Measurements from ENCODE around the gene EXOC3L4.

DNA sequence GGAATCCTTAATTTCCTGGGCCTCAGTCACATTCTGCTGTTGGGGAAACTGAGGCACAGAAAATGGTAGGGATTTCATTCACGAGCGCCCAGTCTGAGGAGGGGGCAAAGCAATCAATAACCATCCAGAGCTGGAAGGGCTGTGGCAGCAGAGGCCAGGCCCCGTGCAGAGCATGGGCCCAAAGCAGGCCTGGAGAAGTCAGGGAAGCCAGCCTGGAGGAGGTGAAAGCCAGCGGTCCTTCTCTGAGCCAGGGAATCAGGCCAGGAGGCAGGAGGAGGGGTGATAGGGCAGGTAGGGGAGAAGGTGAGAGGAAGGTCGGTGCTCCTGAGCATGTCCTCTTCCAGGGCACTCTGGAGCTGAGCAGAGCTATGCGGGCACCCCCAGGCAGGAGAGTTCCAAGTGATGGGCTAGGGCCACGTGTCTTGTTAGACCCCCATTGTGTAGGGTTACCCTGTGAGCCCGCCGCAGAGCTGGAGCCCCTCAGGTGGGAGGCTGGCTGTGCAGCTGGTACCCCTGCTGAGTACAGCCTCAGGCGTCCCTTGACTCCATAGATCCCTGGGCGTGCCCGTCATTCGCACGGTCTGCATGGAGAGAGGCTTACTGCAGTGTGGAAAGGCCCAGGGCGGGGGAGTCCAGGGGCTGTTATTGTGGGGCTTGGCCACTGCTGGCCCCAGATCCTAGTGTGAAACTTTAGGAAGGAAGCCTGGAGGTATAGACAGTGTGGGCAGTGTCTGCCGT, 33.5 kb downstream of the EXOC3L4 start:
- TF ChIP-seq EZH2 (IDR thresholded peaks at IDR 0.05; ENCODE audit: insufficient read depth, poor library complexity, severe bottlenecking) (no peak), EZH2phosphoT487 (IDR thresholded peaks at IDR 0.05; ENCODE audit: insufficient read depth, low read depth) (no peak)

Data from GM23248 (cell line).